Adipocyte (in vitro differentiated cells): ENCODE data around the gene CHML.

Source experiments
- DNase-seq: peaks from one replicate; pipeline ENCODE4 v3.0.0-alpha.2; 2015; ENCODE audit warnings: low read depth
- H3K27me3 ChIP-seq: replicated peaks from 2 replicates; pipeline ENCODE4 v1.7.0; 2013; ENCODE audit warnings: mild to moderate bottlenecking, low read length, moderate library complexity; ENCODE audit not compliant: control insufficient read depth, insufficient read depth
- H3K36me3 ChIP-seq: 2 replicates; pipeline ENCODE4 v1.7.0; 2013; ENCODE audit warnings: low read length, mild to moderate bottlenecking, moderate library complexity; ENCODE audit not compliant: control insufficient read depth, insufficient read depth, severe bottlenecking
- H3K4me1 ChIP-seq: 2 replicates; pipeline ENCODE4 v1.7.0; 2013; ENCODE audit warnings: mild to moderate bottlenecking, low read length, moderate library complexity; ENCODE audit not compliant: control insufficient read depth, insufficient read depth
- H3K4me3 ChIP-seq: 2 replicates; pipeline ENCODE4 v1.7.0; 2013; ENCODE audit warnings: mild to moderate bottlenecking, low read length, moderate library complexity
- H3K9ac ChIP-seq: 2 replicates; pipeline ENCODE4 v1.7.0; 2013; ENCODE audit warnings: mild to moderate bottlenecking, low read length, moderate library complexity
- H3K9me3 ChIP-seq: 2 replicates; pipeline ENCODE4 v1.7.0; 2013; ENCODE audit warnings: mild to moderate bottlenecking, low read length, moderate library complexity; ENCODE audit not compliant: control insufficient read depth

Gene CHML

DNA sequence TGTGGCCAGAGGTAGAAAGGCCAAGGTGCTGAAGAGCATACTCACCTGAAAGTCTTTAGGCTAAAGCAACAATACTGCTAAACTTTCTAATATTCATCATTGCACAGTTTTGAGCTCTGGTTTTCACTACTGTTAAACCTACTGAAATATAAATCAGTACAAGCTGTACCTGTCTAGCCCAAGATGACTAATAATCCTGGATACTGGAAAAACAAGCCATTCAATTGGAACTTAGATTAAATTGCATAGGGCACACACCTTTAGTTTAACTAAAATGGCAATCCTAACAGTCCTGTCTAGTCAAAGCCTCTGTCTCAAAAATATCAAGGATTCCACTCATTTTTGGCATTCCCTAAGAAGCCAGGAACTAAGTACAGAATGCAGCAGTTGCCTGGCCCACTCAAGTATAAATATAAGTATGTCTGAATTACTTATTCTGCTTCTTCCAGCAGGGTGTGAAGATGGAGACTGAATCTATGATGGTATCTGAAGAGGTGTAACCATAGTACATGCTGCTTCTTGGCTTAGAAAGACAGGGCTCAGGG, 3.1 kb downstream of the CHML start:
- H3K9ac ChIP-seq: no peak overlapping the region
- no peaks in the 10 kb centered on the region for H3K27me3 ChIP-seq
- H3K4me1 ChIP-seq: peaks cover 20% of the 10 kb centered on the region
- peak; percentile 40 for DNase-seq
- H3K9me3 ChIP-seq: no peaks in the 10 kb centered on the region
- peak overlapping the region; percentile 45 for H3K4me3 ChIP-seq
- peaks cover 8% of the 10 kb centered on the region for H3K36me3 ChIP-seq

DNA sequence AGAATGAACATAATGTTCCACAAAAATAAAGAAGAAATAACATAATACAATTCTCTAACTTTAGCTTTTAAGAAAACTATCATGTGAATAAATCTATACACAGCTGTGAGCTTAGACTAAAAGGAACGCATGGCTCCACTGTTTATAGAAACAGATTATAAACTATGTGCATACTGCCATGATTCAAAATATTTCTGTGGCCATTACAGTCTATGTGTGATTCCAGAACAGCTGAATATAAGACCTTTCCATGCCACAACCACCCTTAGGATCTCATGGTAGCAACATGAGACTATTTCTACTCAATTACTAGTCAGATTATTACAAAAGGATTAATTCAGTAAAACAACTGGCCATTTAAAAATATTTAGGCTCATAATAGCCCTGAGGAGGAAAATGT, 3.9 kb downstream of the CHML start:
- no peak overlapping the region for H3K9ac ChIP-seq
- H3K36me3 ChIP-seq: peaks cover 8% of the 10 kb centered on the region
- no peaks in the 10 kb centered on the region for H3K27me3 ChIP-seq
- no peaks in the 10 kb centered on the region for H3K9me3 ChIP-seq
- peaks cover 20% of the 10 kb centered on the region for H3K4me1 ChIP-seq
- DNase-seq: no peak
- no peak overlapping the region for H3K4me3 ChIP-seq

DNA sequence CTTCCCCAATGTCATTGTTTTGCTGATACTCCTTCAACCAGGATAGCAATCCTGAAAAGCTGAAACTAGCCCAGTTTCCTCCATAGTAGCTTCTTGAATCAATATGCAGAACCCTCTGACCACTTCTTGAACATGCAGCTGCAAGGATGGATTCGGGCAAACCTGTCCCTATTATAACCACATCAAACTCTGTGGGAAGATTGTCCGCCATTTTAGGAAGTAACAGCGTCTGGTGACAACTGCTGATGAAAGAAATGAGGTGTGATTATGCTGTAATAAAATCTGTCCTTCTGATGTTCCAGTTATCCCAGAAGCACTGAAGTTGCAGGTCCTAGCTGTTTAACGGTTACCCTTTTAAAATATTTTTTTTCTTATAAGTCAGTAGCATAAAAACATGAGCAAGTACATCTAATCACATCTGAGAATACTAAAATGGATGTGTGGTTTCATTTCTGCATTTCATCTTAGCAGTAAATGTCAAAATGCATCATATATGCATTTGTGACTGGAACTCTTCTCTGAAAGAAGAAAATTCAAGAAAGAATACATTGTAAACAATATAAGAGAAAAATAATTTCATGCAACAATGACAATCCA, 4.5 kb downstream of the CHML start:
- H3K4me3 ChIP-seq: no peak overlapping the region
- no peak overlapping the region for H3K9ac ChIP-seq
- no peaks in the 10 kb centered on the region for H3K9me3 ChIP-seq
- peaks cover 20% of the 10 kb centered on the region for H3K4me1 ChIP-seq
- H3K27me3 ChIP-seq: no peaks in the 10 kb centered on the region
- DNase-seq: no peak
- peaks cover 8% of the 10 kb centered on the region for H3K36me3 ChIP-seq

DNA sequence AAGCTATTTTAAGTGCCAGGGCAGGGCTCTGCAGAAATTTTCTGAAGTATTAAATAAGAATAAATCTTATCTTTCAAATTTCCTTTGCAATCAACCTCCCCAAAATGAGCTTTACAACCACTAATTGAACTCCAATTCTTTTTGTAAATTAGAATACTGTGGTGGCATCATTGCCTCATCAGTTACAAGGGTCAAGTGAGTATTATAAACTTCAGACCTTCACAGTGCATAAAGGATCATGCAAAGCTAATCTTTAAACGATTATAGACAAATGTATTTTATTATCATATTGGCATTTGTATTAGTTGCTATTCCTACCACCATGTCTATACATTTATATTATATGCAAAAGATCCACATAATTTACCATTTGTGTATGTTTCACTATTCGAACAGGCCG, 7.2 kb downstream of the CHML start:
- no peak overlapping the region for H3K4me3 ChIP-seq
- H3K9me3 ChIP-seq: no peaks in the 10 kb centered on the region
- no peaks in the 10 kb centered on the region for H3K27me3 ChIP-seq
- H3K36me3 ChIP-seq: peaks cover 8% of the 10 kb centered on the region
- no peak overlapping the region for H3K9ac ChIP-seq
- H3K4me1 ChIP-seq: peaks cover 16% of the 10 kb centered on the region
- no peak for DNase-seq

DNA sequence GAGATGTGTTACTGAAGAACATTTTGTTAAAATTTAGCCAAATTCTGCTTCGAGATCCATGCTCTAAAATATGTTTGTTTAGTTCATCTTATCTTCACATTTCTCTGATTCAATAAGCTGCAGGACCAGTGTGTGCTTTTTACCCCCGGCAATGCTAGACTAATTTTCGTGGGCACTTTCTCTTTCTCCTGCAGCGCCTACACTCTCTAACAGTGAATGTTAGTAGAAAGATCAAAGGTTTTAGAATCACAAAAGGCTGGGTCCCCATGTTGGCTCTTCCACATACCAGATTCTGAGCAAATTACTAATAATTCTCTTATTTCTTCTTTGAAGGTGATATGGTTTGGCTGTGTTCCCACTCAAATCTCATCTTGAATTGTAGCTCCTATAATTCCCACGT, 8.5 kb downstream of the CHML start:
- H3K36me3 ChIP-seq: peaks cover 8% of the 10 kb centered on the region
- H3K9ac ChIP-seq: no peak overlapping the region
- no peaks in the 10 kb centered on the region for H3K27me3 ChIP-seq
- no peak overlapping the region for H3K4me3 ChIP-seq
- no peaks in the 10 kb centered on the region for H3K9me3 ChIP-seq
- peaks cover 13% of the 10 kb centered on the region for H3K4me1 ChIP-seq
- no peak for DNase-seq

DNA sequence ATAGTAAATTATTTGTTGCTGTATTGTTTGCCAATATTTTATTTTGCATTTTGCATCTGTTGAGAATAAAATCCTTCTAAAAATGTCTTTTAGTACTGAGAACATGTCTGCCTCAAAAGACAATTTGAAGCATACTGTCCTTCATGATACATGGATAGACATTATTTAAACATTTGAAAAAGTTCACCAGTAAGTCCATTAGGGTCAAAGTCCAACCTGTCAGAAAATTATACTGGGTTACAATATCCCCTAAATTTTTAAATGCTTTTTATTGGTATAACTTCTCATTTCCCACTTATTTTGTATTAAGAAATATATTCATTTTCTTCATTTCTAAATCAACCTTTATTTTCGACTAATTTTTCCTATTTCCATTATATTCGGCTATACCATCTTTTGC, 9.3 kb downstream of the CHML start:
- DNase-seq: no peak
- Histone ChIP-seq H3K9ac (no peak overlapping the region), H3K27me3 (no peaks in the 10 kb centered on the region), H3K36me3 (peaks cover 8% of the 10 kb centered on the region), H3K4me3 (no peak overlapping the region), H3K9me3 (no peaks in the 10 kb centered on the region), H3K4me1 (peaks cover 13% of the 10 kb centered on the region)

DNA sequence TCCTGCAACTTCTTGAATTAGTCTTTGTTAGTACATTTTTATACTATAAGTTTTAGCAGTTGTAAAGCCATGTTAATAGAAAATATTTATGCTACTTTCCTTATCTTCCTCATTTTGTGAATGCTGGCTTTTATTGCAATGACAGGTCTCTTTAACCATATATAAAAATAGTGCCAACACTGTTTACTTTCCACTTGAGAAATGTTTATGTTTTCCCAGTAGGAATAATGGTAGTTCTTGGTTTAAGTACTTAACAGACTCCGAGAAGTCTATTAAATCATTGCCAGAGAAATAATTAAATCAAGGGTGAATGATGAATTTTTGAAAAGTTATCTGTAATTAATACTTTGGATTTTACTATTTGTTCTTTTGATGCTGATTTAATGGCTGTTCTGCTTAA, 9.7 kb downstream of the CHML start:
- Histone ChIP-seq H3K4me1 (peaks cover 15% of the 10 kb centered on the region), H3K27me3 (no peaks in the 10 kb centered on the region), H3K4me3 (no peak overlapping the region), H3K36me3 (peaks cover 8% of the 10 kb centered on the region), H3K9me3 (no peaks in the 10 kb centered on the region), H3K9ac (no peak overlapping the region)
- DNase-seq: no peak

DNA sequence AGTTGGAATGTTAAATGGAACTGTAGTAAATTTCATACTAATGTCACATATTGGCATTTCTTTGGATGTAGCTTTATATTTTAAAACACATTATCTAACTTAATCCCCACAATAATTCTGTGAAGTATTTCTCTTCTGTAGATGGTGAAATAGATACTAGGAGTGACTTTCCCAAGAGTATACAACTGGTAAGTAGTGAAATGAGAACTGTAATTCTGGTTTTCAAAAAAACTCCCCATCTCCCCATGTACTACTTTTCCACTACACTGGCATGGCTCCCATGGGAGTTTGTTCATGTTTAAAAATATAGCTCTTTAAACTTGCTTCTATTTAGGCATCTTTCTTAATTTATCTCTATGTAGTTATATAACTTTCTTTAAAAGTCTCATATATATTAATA, 10.2 kb downstream of the CHML start:
- Histone ChIP-seq H3K9me3 (no peaks in the 10 kb centered on the region), H3K4me1 (peaks cover 19% of the 10 kb centered on the region), H3K27me3 (no peaks in the 10 kb centered on the region), H3K9ac (no peak overlapping the region), H3K36me3 (peaks cover 4% of the 10 kb centered on the region), H3K4me3 (no peak overlapping the region)
- no peak for DNase-seq

DNA sequence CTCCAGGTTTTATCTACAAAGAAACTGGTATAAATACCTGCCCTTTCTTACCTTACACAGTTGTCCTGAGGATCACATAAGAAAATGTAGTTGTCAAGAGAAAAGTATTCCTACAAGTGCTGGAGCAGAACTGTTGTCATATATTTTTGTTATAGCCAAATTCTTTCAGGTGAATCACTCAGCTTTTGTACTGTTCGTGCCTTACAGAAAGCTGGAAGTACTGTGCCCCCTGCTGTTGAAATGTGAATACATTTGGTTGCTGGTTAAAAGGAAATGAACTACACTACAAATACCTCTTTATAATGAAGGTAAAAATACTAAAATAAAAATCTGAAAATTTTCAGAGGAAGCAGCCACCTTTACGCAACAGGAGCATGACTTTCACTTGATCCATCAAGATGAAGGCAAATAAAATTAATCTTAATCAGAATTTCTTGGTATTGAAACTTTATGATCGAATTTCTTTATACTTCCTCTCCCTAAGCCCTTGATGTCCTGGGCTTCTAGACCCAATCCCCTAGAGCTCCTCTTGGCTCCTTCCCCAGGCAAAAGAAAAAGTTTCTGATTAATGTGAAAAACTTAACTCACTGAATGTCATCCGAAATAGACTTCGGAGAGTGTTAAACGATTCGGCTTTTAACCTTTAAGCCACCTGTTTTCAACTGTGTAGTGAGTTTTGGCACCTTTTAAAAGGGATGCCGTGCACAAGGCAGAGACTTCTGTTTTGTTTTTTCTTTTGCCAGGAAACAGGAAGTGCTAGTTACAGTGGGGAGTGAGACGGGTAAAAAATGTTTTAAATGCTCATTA, 12.5 kb downstream of the CHML start:
- peaks cover 28% of the 10 kb centered on the region for H3K4me1 ChIP-seq
- DNase-seq: peak; percentile 80
- H3K36me3 ChIP-seq: no peaks in the 10 kb centered on the region
- no peaks in the 10 kb centered on the region for H3K9me3 ChIP-seq
- no peaks in the 10 kb centered on the region for H3K27me3 ChIP-seq
- no peak overlapping the region for H3K9ac ChIP-seq
- no peak overlapping the region for H3K4me3 ChIP-seq

DNA sequence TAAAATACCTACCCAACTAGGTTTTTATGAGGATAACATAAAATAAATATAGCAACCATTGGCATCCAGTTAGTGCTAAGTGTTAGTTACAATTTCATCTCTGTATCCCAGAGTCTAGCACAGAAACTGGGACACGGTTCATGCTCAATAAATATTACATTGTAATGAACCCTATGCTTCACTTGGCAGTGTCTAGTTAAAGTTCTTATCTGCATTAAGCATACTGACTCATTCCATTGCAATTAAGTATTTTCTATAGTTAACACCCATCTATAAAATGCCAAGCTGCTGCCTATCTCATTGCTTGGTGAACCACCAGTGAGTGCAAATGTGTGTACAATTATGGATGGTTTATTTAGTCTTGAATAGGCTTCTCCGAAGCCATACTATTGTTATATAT, 15.2 kb downstream of the CHML start:
- Histone ChIP-seq H3K9me3 (no peaks in the 10 kb centered on the region), H3K4me3 (no peak overlapping the region), H3K27me3 (no peaks in the 10 kb centered on the region), H3K9ac (no peak overlapping the region), H3K36me3 (no peaks in the 10 kb centered on the region), H3K4me1 (peaks cover 28% of the 10 kb centered on the region)
- DNase-seq: no peak

DNA sequence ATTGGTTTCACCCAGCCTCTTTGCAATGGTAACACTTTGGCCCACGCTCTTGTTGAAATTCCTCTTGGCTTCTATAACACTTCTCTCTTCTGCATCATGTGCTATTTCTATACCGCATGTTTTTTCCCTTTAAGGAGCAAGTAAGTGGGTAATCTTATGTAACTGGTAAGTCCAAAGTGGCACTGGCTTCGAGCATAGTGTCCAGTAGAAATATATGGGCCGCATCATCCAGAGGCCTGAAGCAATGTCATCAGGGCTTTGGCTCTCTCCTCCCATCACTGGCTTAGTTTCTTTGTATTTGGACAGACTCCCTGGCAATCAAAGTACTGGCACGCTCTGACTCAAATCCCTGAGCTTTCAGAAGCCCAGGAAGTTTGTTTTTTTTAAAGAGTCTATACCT, 17.5 kb downstream of the CHML start:
- peaks cover 20% of the 10 kb centered on the region for H3K4me1 ChIP-seq
- no peak for DNase-seq
- H3K9ac ChIP-seq: no peak overlapping the region
- no peak overlapping the region for H3K4me3 ChIP-seq
- no peaks in the 10 kb centered on the region for H3K9me3 ChIP-seq
- no peaks in the 10 kb centered on the region for H3K36me3 ChIP-seq
- no peaks in the 10 kb centered on the region for H3K27me3 ChIP-seq
